ENCODE measurements around the gene FNDC10.

The FNDC10 gene

DNA sequence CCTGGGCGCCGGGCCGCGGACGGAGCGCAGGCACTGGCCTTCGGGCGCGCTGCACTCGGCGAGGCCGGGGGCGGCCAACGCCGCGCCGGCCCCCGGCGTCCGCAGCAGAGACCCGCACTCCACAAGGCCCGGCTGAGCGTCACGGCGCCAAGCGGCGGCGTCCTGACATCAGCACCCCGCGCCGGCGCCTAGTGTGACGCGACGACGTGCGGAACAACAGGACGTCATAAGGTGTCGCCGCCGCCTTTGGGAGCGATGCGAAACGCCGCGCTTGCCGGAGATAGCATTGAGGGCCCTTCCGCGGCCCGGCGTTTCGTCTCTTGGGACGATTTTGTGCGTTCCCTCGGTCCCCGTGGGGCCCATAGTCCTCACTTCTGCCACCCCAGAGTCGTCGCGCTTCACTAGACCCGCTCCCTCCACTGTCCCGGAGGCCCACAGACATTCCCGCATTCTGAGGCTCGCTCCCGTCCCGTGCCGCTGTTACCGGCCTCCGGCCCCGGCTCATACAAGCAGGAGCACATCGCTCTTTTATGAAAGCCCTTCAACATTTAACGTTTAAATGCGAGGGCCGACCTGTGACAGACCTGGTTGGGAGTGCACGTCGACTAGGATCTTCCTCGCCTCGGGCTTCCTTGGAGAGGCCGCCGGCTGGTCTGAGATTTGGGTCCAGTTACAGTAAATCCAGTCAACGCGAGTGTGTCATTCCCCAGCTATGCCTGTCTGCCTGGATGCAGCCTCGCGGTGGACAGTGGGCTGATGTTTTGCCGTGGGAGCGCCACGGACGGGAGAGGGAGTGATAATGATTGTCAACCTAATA, 25.0 kb downstream of the FNDC10 start, which contains the start of gene SSU72:
TSS of gene SSU72 (minus strand) at position 143 of the 817 bp plus-strand sequence. CDS start 306 bp downstream, outside the sequence.
- H2AFZ ChIP-seq = peak within 1 kb of the TSS; percentile 95
- H3K27me3 ChIP-seq (ENCODE audit: control insufficient read depth, insufficient read depth, low read length) = no peaks in the 10 kb centered on the region
- H3K79me2 ChIP-seq = peaks cover 15% of the 10 kb centered on the region
- peak within 1 kb of the TSS; percentile 94 for H3K4me2 ChIP-seq (ENCODE audit: low read length)
- H3K9me3 ChIP-seq (ENCODE audit: control insufficient read depth, low read length) = no peaks in the 10 kb centered on the region
- peak within 1 kb of the TSS; percentile 96 for H3K27ac ChIP-seq
- H3K36me3 ChIP-seq (ENCODE audit: control insufficient read depth, insufficient read depth, low read length) = no peaks in the 10 kb centered on the region
- peak within 1 kb of the TSS; percentile 97 for H3K4me3 ChIP-seq (ENCODE audit: low read depth, low read length)
- TF ChIP-seq, protein P1, sequence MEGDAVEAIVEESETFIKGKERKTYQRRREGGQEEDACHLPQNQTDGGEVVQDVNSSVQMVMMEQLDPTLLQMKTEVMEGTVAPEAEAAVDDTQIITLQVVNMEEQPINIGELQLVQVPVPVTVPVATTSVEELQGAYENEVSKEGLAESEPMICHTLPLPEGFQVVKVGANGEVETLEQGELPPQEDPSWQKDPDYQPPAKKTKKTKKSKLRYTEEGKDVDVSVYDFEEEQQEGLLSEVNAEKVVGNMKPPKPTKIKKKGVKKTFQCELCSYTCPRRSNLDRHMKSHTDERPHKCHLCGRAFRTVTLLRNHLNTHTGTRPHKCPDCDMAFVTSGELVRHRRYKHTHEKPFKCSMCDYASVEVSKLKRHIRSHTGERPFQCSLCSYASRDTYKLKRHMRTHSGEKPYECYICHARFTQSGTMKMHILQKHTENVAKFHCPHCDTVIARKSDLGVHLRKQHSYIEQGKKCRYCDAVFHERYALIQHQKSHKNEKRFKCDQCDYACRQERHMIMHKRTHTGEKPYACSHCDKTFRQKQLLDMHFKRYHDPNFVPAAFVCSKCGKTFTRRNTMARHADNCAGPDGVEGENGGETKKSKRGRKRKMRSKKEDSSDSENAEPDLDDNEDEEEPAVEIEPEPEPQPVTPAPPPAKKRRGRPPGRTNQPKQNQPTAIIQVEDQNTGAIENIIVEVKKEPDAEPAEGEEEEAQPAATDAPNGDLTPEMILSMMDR (IDR thresholded peaks at IDR 0.05) = no peak
- no peaks in the 10 kb centered on the region for H3K4me1 ChIP-seq
- H3K9ac ChIP-seq = peak within 1 kb of the TSS; percentile 72

DNA sequence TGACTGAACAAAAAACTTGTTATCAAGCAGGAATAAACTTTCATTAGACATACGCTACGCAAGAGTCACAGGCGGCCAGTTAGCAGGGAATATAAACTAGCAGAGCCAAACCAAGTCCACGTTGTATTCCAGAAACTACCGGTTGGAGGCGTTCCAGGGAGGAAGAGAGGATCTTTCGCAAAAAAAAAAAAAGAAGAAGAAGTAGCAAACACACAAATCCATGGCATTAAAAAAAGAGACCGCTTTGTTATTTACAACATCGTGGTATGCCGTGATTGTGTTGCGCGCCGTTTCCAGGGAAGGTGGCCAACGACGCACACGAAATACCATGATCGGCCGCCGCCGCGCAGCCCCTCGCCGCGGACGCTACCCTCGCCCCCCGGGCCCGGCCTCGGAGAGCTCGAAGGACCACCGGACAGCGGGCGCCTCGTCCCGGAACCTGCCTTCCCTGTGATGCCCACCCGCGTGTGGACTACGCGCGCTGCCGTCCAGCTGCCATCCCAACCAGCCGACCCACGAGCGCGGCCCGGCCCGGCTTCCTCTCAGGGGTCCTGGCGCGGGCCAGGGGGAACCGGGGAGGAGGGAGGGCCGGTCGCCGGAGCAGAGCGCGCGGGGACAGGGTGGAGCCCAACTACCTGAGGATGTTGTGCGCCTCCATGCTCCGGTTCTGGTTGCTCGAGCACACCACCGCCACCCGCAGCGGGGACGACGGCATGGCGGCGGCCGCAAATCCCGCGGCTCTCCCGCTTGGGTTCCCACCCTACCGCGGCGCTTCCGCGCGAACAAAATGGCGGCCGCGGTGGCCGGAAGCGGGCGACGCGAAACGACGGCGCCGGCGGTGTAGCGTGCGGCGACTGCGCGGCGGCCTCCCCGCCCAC, 25.9 kb downstream of the FNDC10 start:
- Histone ChIP-seq H3K27me3 (ENCODE audit: control insufficient read depth, insufficient read depth, low read length) (no peaks in the 10 kb centered on the region), H3K9me3 (ENCODE audit: control insufficient read depth, low read length) (no peaks in the 10 kb centered on the region), H3K27ac (peak overlapping the region; percentile 96), H3K79me2 (peaks cover 19% of the 10 kb centered on the region), H3K9ac (peak overlapping the region; percentile 67), H3K4me3 (ENCODE audit: low read depth, low read length) (peak overlapping the region; percentile 97), H3K4me1 (no peaks in the 10 kb centered on the region), H3K4me2 (ENCODE audit: low read length) (peak overlapping the region; percentile 84), H3K36me3 (ENCODE audit: control insufficient read depth, insufficient read depth, low read length) (no peaks in the 10 kb centered on the region), H2AFZ (peak overlapping the region; percentile 81)
- TF ChIP-seq, protein P1 (IDR thresholded peaks at IDR 0.05) = no peak

DNA sequence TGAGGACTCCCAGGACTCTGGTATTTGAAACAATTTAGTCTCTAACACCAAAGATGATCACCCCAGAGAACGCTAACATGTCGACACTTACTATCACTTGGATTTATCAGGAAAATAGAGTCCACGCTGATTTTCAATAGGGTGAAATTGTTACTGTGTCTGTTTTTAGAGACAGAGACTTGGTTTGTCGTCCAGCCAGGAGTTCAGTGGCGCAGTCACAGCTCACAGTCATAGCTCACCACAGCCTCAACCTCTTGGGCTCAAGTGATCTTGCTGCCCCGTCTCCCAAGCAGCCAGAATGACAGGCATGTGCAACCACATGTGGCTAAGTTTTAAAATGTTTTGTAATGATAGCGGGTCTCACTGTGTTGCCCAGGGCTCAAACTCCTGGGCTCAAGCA, 30.6 kb downstream of the FNDC10 start:
- no peaks in the 10 kb centered on the region for H3K4me1 ChIP-seq
- H3K27ac ChIP-seq = no peak overlapping the region
- H3K79me2 ChIP-seq = peaks cover 43% of the 10 kb centered on the region
- no peaks in the 10 kb centered on the region for H3K36me3 ChIP-seq (ENCODE audit: control insufficient read depth, insufficient read depth, low read length)
- no peak overlapping the region for H3K4me3 ChIP-seq (ENCODE audit: low read depth, low read length)
- no peaks in the 10 kb centered on the region for H3K27me3 ChIP-seq (ENCODE audit: control insufficient read depth, insufficient read depth, low read length)
- H3K9ac ChIP-seq = no peak overlapping the region
- H3K4me2 ChIP-seq (ENCODE audit: low read length) = no peak overlapping the region
- no peak overlapping the region for H2AFZ ChIP-seq
- H3K9me3 ChIP-seq (ENCODE audit: control insufficient read depth, low read length) = no peaks in the 10 kb centered on the region
- TF ChIP-seq, protein P1 (IDR thresholded peaks at IDR 0.05) = no peak

DNA sequence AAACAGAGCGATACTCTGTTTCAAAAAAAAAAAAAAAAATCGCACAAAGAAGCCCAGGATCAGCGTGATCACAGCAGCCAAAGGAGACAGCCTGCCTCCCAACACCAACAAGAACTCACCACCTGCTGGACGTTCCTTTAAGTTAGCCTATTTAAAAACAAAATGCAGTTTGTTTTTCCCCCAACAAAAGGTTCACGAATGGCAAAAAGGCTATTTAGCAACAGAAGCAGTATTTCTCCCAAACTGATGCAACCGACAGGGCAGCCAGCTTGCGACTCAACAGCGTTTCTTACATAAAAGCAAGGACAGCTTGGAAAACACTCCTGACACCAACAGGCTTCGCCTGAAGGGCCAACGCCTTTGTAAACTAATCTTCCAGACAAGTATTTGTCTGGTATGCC, 32.0 kb downstream of the FNDC10 start:
- Histone ChIP-seq H2AFZ (no peak overlapping the region), H3K4me1 (no peaks in the 10 kb centered on the region), H3K27ac (no peak overlapping the region), H3K79me2 (peaks cover 42% of the 10 kb centered on the region), H3K4me3 (ENCODE audit: low read depth, low read length) (no peak overlapping the region), H3K9ac (no peak overlapping the region), H3K4me2 (ENCODE audit: low read length) (no peak overlapping the region), H3K36me3 (ENCODE audit: control insufficient read depth, insufficient read depth, low read length) (no peaks in the 10 kb centered on the region), H3K27me3 (ENCODE audit: control insufficient read depth, insufficient read depth, low read length) (no peaks in the 10 kb centered on the region), H3K9me3 (ENCODE audit: control insufficient read depth, low read length) (no peaks in the 10 kb centered on the region)
- TF ChIP-seq, protein P1 (IDR thresholded peaks at IDR 0.05) = no peak

Measured in parathyroid adenoma (tissue), 2 donors.